AG04450 (cell line): ENCODE data around the gene SLC4A5. TPM values are rescaled to one million over a fixed set of nuclear protein-coding genes. Genes with fewer than 3 reads are reported as not detected.

Source experiments
- CTCF ChIA-PET: fragments of 300-600, 350-600 bp; formaldehyde crosslinking; extraction: SDS; loops from one replicate; lab custom pipeline; 2022; ENCODE audit warnings: antibody characterized with exemption, inconsistent platforms; lab: Charles Lee
- POLR2A ChIA-PET: fragments of 350-600 bp; formaldehyde crosslinking; extraction: SDS; loops from one replicate; lab custom pipeline; 2021; ENCODE audit warnings: antibody characterized with exemption, inconsistent platforms; lab: Yijun Ruan, JAX
- DNase-seq: peaks from one replicate; pipeline ENCODE4 v3.0.0-alpha.2; 2011; ENCODE audit warnings: low read depth, low spot score
- H3K27ac ChIP-seq: one replicate; pipeline ENCODE4 v1.5.1; 2012; ENCODE audit warnings: low read depth, low read length, control low read depth
- H3K27me3 ChIP-seq: one replicate; pipeline ENCODE4 v1.6.0; 2012; ENCODE audit warnings: low read length; ENCODE audit not compliant: control insufficient read depth, insufficient read depth
- H3K4me3 ChIP-seq: 2 replicates; pipeline ENCODE4 v1.5.1; 2011; ENCODE audit warnings: mild to moderate bottlenecking, low read depth, low read length, control low read depth
- H3K9me3 ChIP-seq: 2 replicates; pipeline ENCODE4 v1.5.1; 2012; ENCODE audit warnings: low read length; ENCODE audit not compliant: control insufficient read depth, insufficient read depth
- polyA plus RNA-seq: library from polyadenylated mRNA; depleted of rRNA; stranded (reverse); fragments of >200 nt; gene quantifications from 2 replicates; pipeline ENCODE4 v1.2.3, GENCODE V29; 2011
- TF ChIP-seq, protein P1 (sequence below): IDR thresholded peaks from 2 replicates; pipeline ENCODE4 v1.5.1; 2011; ENCODE audit warnings: low read depth, low read length, control low read depth, inconsistent platforms

The SLC4A5 gene
- polyA plus RNA-seq, 1 experiment: 0.15 TPM

- CTCF ChIA-PET: no interaction called here
- Histone ChIP-seq H3K9me3 (no peaks in the 10 kb centered on the region), H3K27ac (no peak overlapping the region), H3K27me3 (peaks cover 26% of the 10 kb centered on the region), H3K4me3 (no peak overlapping the region)
- DNase-seq: no peak
- TF ChIP-seq, protein P1, sequence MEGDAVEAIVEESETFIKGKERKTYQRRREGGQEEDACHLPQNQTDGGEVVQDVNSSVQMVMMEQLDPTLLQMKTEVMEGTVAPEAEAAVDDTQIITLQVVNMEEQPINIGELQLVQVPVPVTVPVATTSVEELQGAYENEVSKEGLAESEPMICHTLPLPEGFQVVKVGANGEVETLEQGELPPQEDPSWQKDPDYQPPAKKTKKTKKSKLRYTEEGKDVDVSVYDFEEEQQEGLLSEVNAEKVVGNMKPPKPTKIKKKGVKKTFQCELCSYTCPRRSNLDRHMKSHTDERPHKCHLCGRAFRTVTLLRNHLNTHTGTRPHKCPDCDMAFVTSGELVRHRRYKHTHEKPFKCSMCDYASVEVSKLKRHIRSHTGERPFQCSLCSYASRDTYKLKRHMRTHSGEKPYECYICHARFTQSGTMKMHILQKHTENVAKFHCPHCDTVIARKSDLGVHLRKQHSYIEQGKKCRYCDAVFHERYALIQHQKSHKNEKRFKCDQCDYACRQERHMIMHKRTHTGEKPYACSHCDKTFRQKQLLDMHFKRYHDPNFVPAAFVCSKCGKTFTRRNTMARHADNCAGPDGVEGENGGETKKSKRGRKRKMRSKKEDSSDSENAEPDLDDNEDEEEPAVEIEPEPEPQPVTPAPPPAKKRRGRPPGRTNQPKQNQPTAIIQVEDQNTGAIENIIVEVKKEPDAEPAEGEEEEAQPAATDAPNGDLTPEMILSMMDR: no peak
- POLR2A ChIA-PET: no interaction called here
Observed at GRCh38 chr2:74313497-74313896, 29.7 kb downstream of the SLC4A5 start.

- ChIA-PET CTCF (no interaction called here), POLR2A (no interaction called here)
- no peak overlapping the region for H3K4me3 ChIP-seq
- no peaks in the 10 kb centered on the region for H3K9me3 ChIP-seq
- H3K27me3 ChIP-seq: peaks cover 26% of the 10 kb centered on the region
- no peak for DNase-seq
- no peak overlapping the region for H3K27ac ChIP-seq
- TF ChIP-seq, protein P1: no peak
Observed at GRCh38 chr2:74312913-74313312, 30.3 kb downstream of the SLC4A5 start.

GRCh38 chr2:74307720-74308119 is 35.5 kb downstream of the SLC4A5 start:
- ChIA-PET CTCF (interaction anchor here (1.5 kb wide), 1 partner anchor 26 kb away, joined by 4 read pairs; no protein-coding TSS in a partner anchor), POLR2A (no interaction called here)
- no peaks in the 10 kb centered on the region for H3K9me3 ChIP-seq
- no peak overlapping the region for H3K4me3 ChIP-seq
- TF ChIP-seq, protein P1: no peak
- H3K27me3 ChIP-seq: peaks cover 10% of the 10 kb centered on the region
- no peak for DNase-seq
- no peak overlapping the region for H3K27ac ChIP-seq

DNA sequence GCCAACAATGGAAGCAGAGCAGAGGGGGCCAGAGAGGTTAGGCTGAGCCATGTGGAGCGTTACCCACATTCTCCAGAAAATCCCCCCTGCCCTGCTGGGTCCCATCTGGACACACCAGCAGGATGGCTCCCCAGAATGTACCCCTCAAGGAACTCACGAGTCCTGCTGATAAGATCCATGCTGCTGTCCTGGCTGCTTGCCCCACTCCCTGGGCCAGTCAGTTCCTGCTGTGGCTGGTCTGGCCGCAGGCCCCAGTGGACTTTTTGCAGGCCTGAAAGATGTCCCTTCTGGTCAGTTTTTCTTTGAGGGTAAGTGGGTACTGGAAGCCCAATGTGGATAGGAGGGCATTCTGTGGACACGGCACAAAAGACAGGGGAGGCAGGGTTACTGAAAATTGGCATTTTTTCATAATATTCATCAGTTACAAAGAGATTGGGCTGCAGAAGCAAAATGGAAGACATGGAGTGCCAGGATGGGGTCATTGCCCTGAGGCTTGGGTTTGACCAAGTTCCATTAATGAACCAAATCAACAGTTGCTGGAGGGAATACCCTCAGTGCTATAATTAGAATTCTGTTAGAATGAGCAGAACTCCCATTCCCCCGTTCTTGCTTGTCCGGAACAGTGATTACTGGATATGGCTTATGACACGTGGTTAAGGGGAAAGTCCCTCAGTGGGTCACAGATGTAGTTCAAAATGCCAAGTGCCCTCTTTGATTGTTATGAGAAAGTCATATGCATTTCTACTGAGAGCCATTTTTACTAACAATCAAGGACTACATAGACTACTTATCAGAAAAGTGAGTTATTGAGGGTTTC is 38.7 kb downstream of the SLC4A5 start:
- Histone ChIP-seq H3K4me3 (no peak overlapping the region), H3K27me3 (peaks cover 2% of the 10 kb centered on the region), H3K9me3 (no peaks in the 10 kb centered on the region), H3K27ac (no peak overlapping the region)
- CTCF ChIA-PET: interaction anchor here (1.5 kb wide), 1 partner anchor 30 kb away, joined by 3 read pairs; no protein-coding TSS in a partner anchor
- TF ChIP-seq, protein P1: no peak
- DNase-seq: no peak
- POLR2A ChIA-PET: no interaction called here

- CTCF ChIA-PET: interaction anchor here (0.7 kb wide), 1 partner anchor 53 kb away, joined by 3 read pairs; no protein-coding TSS in a partner anchor
- H3K27ac ChIP-seq: no peak overlapping the region
- POLR2A ChIA-PET: no interaction called here
- no peak overlapping the region for H3K4me3 ChIP-seq
- H3K27me3 ChIP-seq: peaks cover 14% of the 10 kb centered on the region
- DNase-seq: no peak
- TF ChIP-seq, protein P1: no peak
- no peaks in the 10 kb centered on the region for H3K9me3 ChIP-seq
Observed at GRCh38 chr2:74302865-74303264, 40.4 kb downstream of the SLC4A5 start.
